GM12878 (cell line): ENCODE measurements around the gene DTD2.

Experiments used
- BCLAF1 ChIP-seq: fragments of 450-650 bp; IDR thresholded peaks from 2 replicates; pipeline ENCODE4 v1.6.1; 2017; ENCODE audit warnings: antibody characterized with exemption, mild to moderate bottlenecking, moderate library complexity
- CREB1 ChIP-seq: IDR thresholded peaks from 2 replicates; pipeline ENCODE4 v1.6.1; 2012; ENCODE audit warnings: low read depth, mild to moderate bottlenecking, inconsistent platforms
- CTCF ChIP-seq, 3 experiments: IDR thresholded peaks in 2 of 3; conservative IDR thresholded peaks in 1 of 3; 2 replicates each; pipeline ENCODE4 v1.5.1; 2011; ENCODE audit warnings: low read depth in 3 of 3, low read length in 3 of 3, mild to moderate bottlenecking in 3 of 3, control low read depth in 2 of 3, moderate library complexity in 2 of 3, inconsistent platforms in 1 of 3, mixed read lengths in 1 of 3; ENCODE audit not compliant: control insufficient read depth in 2 of 3, insufficient read depth in 1 of 3; ENCODE audit errors: extremely low read depth in 1 of 3
- EP300 ChIP-seq, 2 experiments: fragments of 150-350 bp in 1 of 2; IDR thresholded peaks; 2 replicates each; pipeline ENCODE4 v1.6.1; 2011 to 2012; ENCODE audit warnings: low read depth in 2 of 2, low read length in 2 of 2, borderline replicate concordance in 1 of 2, improper control_type of control experiment in 1 of 2, inconsistent platforms in 1 of 2; ENCODE audit not compliant: control insufficient read depth in 1 of 2
- EZH2 ChIP-seq: IDR thresholded peaks from 2 replicates; pipeline ENCODE4 v1.6.1; 2012; ENCODE audit warnings: low read depth, mild to moderate bottlenecking, control low read depth, inconsistent platforms, low read length, borderline replicate concordance; ENCODE audit not compliant: control insufficient read depth
- MAX ChIP-seq: IDR thresholded peaks from 2 replicates; pipeline ENCODE4 v1.6.1; 2012; ENCODE audit warnings: low read depth, low read length, improper control_type of control experiment
- NR2C1 ChIP-seq: fragments of 450-650 bp; IDR thresholded peaks from 2 replicates; pipeline ENCODE4 v1.6.1; 2017; ENCODE audit warnings: antibody characterized with exemption, mild to moderate bottlenecking, moderate library complexity
- POLR2AphosphoS5 ChIP-seq: IDR thresholded peaks from 2 replicates; pipeline ENCODE4 v1.6.1; 2011; ENCODE audit warnings: mild to moderate bottlenecking, low read length, inconsistent platforms
- RAD21 ChIP-seq: IDR thresholded peaks from 2 replicates; pipeline ENCODE4 v1.6.1; 2011; ENCODE audit warnings: mild to moderate bottlenecking, low read depth, low read length, moderate library complexity; ENCODE audit not compliant: insufficient read depth
- SIN3A ChIP-seq: IDR thresholded peaks from 2 replicates; pipeline ENCODE4 v1.6.1; 2012; ENCODE audit warnings: low read depth, low read length, improper control_type of control experiment
- ZSCAN29 ChIP-seq: fragments of 450-650 bp; IDR thresholded peaks from 2 replicates; pipeline ENCODE4 v1.6.1; 2017; ENCODE audit warnings: mild to moderate bottlenecking, moderate library complexity
- TF ChIP-seq, protein P1 (sequence below): IDR thresholded peaks from 2 replicates; pipeline ENCODE4 v1.6.1; 2012; ENCODE audit warnings: mild to moderate bottlenecking, low read depth, low read length

DNA sequence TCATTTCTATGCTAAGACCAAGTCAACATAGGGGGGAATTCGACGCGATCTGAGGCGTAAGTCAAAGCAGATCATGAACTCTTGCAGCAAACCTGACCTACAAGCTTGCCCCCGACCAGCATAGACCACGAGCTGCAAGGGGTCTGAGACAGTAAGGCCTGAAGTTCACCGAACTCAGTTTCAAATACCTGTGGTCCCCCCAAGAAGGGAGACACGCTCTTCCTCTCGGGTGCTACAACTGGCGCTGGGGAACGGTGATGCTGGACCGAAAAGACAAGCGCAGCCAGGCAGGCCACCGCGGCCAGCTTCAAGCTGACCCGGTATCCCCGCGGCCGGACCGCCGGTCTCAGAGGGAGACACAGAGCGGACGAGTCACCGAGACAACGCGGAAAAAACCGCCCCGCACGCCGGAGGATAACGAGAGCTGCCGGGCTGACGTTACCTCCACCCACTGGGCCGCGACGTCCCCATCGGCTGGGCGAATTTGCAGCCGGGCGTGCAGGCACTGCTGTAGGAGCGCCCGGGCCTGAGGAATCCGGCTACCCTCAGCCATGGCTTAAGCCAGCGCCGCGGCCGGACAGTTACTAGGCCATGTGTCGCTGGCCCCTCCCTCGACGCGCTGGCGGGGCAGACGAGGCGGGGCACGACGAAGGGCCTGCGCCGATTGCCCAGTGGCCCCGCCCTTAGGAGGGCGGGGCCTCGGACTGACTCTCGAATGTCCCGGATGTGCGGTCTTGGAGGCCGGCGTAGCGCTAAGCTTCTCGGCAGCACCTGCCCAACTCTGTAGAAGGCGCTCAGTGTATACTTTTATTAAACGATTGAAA is at the start of gene DTD2:
- peak in 1 of 3 experiments; percentile 5; a peak in 1 of 6 replicates for TF ChIP-seq CTCF (IDR thresholded peaks at IDR 0.05 in 2 of 3, conservative IDR thresholded peaks at IDR 0.05 in 1 of 3; ENCODE audit: control insufficient read depth in 2 of 3, extremely low read depth in 1 of 3, insufficient read depth in 1 of 3, low read depth in 3 of 3, low read length in 3 of 3)
- TF ChIP-seq EP300 (IDR thresholded peaks at IDR 0.05; ENCODE audit: borderline replicate concordance in 1 of 2, control insufficient read depth in 1 of 2, low read depth in 2 of 2, low read length in 2 of 2), result no peak
- peak; percentile 86 for TF ChIP-seq POLR2AphosphoS5
- peak; percentile 70; the same call in 1 of the 2 replicates for TF ChIP-seq MAX
- TF ChIP-seq SIN3A, result peak; percentile 85
- no peak for TF ChIP-seq BCLAF1
- no peak for TF ChIP-seq EZH2
- TF ChIP-seq, protein P1, sequence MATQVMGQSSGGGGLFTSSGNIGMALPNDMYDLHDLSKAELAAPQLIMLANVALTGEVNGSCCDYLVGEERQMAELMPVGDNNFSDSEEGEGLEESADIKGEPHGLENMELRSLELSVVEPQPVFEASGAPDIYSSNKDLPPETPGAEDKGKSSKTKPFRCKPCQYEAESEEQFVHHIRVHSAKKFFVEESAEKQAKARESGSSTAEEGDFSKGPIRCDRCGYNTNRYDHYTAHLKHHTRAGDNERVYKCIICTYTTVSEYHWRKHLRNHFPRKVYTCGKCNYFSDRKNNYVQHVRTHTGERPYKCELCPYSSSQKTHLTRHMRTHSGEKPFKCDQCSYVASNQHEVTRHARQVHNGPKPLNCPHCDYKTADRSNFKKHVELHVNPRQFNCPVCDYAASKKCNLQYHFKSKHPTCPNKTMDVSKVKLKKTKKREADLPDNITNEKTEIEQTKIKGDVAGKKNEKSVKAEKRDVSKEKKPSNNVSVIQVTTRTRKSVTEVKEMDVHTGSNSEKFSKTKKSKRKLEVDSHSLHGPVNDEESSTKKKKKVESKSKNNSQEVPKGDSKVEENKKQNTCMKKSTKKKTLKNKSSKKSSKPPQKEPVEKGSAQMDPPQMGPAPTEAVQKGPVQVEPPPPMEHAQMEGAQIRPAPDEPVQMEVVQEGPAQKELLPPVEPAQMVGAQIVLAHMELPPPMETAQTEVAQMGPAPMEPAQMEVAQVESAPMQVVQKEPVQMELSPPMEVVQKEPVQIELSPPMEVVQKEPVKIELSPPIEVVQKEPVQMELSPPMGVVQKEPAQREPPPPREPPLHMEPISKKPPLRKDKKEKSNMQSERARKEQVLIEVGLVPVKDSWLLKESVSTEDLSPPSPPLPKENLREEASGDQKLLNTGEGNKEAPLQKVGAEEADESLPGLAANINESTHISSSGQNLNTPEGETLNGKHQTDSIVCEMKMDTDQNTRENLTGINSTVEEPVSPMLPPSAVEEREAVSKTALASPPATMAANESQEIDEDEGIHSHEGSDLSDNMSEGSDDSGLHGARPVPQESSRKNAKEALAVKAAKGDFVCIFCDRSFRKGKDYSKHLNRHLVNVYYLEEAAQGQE, result no peak
- no peak for TF ChIP-seq ZSCAN29
- no peak for TF ChIP-seq RAD21
- TF ChIP-seq CREB1, result 0 out of 2 replicates have a peak, but pooled peaks have one; percentile 60
- TF ChIP-seq NR2C1, result 0 out of 2 replicates have a peak, but pooled peaks have one; percentile 9
